ENCODE data around the gene ELOVL6.
"Not testable (repeated sequence)": the region's sequence is repeated elsewhere in the genome, so short reads cannot be mapped to it uniquely, and the experiment has no call there.

ELOVL6 gene

GRCh38 chr4:110064934-110065333 is 133.5 kb downstream of the ELOVL6 start:
- no peak for DNase-seq

GRCh38 chr4:110064295-110064694 is 134.1 kb downstream of the ELOVL6 start:
- no peak for DNase-seq

GRCh38 chr4:110062166-110062565 is 136.2 kb downstream of the ELOVL6 start:
- DNase-seq, result no peak

- DNase-seq, result no peak
Observed at GRCh38 chr4:110061076-110061475, 137.3 kb downstream of the ELOVL6 start.

- DNase-seq, result no peak
Observed at GRCh38 chr4:110059556-110060191, 138.7 kb downstream of the ELOVL6 start.

GRCh38 chr4:110058677-110059076 is 139.7 kb downstream of the ELOVL6 start:
- DNase-seq, result no peak

GRCh38 chr4:110055158-110055768 is 143.2 kb downstream of the ELOVL6 start:
- no peak for DNase-seq

GRCh38 chr4:110049951-110050925 is 148.2 kb downstream of the ELOVL6 start:
- no peak for DNase-seq

- DNase-seq, result no peak
Observed at GRCh38 chr4:110046588-110047049, 151.8 kb downstream of the ELOVL6 start.

- no peak for DNase-seq
Observed at GRCh38 chr4:110042545-110043517, 155.6 kb downstream of the ELOVL6 start.

- DNase-seq, result no peak
Observed at GRCh38 chr4:110041735-110042134, 156.7 kb downstream of the ELOVL6 start.

- not testable (repeated sequence) for DNase-seq
Observed at GRCh38 chr4:110039164-110039563, 159.3 kb downstream of the ELOVL6 start.

- DNase-seq, result no peak
Observed at GRCh38 chr4:110034026-110034393, 164.4 kb downstream of the ELOVL6 start.

GRCh38 chr4:110033355-110034025 is 164.9 kb downstream of the ELOVL6 start:
- DNase-seq, result no peak

GRCh38 chr4:110032603-110033002 is 165.8 kb downstream of the ELOVL6 start:
- DNase-seq, result no peak

- no peak for DNase-seq
Observed at GRCh38 chr4:110025718-110026117, 172.7 kb downstream of the ELOVL6 start.

- DNase-seq, result no peak
Observed at GRCh38 chr4:110025056-110025455, 173.4 kb downstream of the ELOVL6 start.

- DNase-seq, result no peak
Observed at GRCh38 chr4:110022457-110022856, 176.0 kb downstream of the ELOVL6 start.

- DNase-seq, result no peak
Observed at GRCh38 chr4:110020646-110021443, 177.6 kb downstream of the ELOVL6 start.

GRCh38 chr4:110020139-110020538 is 178.3 kb downstream of the ELOVL6 start:
- no peak for DNase-seq

- DNase-seq, result no peak
Observed at GRCh38 chr4:110019153-110019552, 179.3 kb downstream of the ELOVL6 start.
